Stimulated activated naive CD8-positive, alpha-beta T cell treated with anti-CD3 and anti-CD28 coated beads, Interleukin-15, Interleukin-2, amounts not matched to agents 100 ng/mL and 50 ng/mL, for 24 hours (primary cell): ENCODE results near the gene FAM240B.

Source experiments
- H3K27ac Mint-ChIP-seq: one replicate; pipeline ENCODE4 v1.8.0; 2021; ENCODE audit warnings: mild to moderate bottlenecking, mixed read lengths
- H3K27me3 Mint-ChIP-seq: one replicate; pipeline ENCODE4 v1.8.0; 2021; ENCODE audit warnings: mixed read lengths
- H3K36me3 Mint-ChIP-seq: one replicate; pipeline ENCODE4 v1.8.0; 2021; ENCODE audit warnings: low read depth, mixed read lengths
- H3K4me1 Mint-ChIP-seq: one replicate; pipeline ENCODE4 v1.8.0; 2021; ENCODE audit warnings: low read depth, mixed read lengths
- H3K4me3 Mint-ChIP-seq: one replicate; pipeline ENCODE4 v1.8.0; 2021; ENCODE audit warnings: mild to moderate bottlenecking, mixed read lengths
- H3K9me3 Mint-ChIP-seq: one replicate; pipeline ENCODE4 v1.8.0; 2021; ENCODE audit warnings: mixed read lengths

FAM240B gene

GRCh38 chr9:38718148-38718547, 1.8 kb downstream of the FAM240B start:
- Mint-ChIP-seq H3K4me1 (no peaks in the 10 kb centered on the region), H3K9me3 (no peaks in the 10 kb centered on the region), H3K27ac (no peak overlapping the region), H3K27me3 (peaks cover 10% of the 10 kb centered on the region), H3K4me3 (no peak overlapping the region), H3K36me3 (no peaks in the 10 kb centered on the region)

DNA sequence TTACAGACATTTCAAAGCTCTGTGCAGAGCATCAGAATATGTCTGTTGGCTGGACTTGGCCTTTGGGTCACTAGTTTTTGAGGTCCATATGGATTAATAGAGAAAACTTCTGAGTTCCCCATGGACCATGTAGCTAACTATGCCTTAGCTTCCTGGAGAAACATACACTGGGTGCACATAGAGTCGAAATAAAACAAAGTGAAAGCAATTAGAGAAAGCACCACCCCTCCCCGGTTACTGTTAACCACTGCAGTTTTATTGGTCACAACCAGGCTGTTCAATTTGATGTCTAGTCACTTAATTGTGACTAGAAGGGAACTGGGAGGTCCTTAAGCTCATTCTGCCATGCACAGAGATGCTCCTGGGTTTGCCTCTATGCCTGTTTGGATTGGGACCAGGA, 4.2 kb downstream of the FAM240B start:
- Mint-ChIP-seq H3K36me3 (no peaks in the 10 kb centered on the region), H3K4me1 (no peaks in the 10 kb centered on the region), H3K4me3 (no peak overlapping the region), H3K27ac (no peak overlapping the region), H3K9me3 (no peaks in the 10 kb centered on the region), H3K27me3 (peaks cover 14% of the 10 kb centered on the region)

DNA sequence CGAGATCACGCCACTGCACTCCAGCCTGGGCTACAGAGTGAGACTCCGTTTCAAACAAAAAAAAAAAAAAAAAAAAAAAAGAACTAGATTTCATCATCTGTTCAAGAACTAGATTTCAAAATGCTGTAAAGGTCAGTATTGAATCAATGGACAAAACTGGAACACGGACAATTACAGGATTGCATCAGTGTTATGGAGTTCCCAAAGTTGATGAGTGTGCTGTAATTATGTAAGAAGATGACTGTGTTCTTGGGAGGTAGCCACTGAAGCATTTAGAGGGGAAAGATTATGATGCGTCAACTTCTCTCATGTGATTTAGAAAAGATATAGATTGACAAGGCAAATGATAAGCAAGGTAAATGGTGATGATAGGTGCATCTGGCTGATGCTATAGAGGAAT, 6.5 kb downstream of the FAM240B start:
- peaks cover 8% of the 10 kb centered on the region for H3K27me3 Mint-ChIP-seq
- no peaks in the 10 kb centered on the region for H3K4me1 Mint-ChIP-seq
- H3K9me3 Mint-ChIP-seq = no peaks in the 10 kb centered on the region
- no peak overlapping the region for H3K27ac Mint-ChIP-seq
- no peak overlapping the region for H3K4me3 Mint-ChIP-seq
- no peaks in the 10 kb centered on the region for H3K36me3 Mint-ChIP-seq

DNA sequence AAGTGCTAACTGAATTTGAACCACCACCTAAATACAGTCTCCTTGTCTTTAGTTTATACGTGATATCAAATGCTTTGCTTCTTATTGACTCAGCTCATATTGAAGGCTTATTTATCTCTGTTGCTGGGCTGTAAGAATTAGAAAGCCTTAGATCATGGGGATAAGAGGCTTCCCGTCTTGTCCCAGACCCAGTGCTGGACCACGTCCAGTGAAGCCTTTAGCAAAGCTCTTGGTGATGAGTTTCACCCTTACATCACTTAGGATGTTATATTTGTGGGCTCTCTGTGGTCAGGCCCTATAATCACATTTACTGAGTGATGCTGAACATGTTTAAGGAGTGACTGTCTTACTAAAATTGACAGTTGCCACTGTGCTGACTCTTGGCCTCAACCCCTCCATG, 11.2 kb downstream of the FAM240B start:
- H3K36me3 Mint-ChIP-seq = no peaks in the 10 kb centered on the region
- no peaks in the 10 kb centered on the region for H3K9me3 Mint-ChIP-seq
- H3K4me1 Mint-ChIP-seq = no peaks in the 10 kb centered on the region
- H3K27me3 Mint-ChIP-seq = peaks cover 7% of the 10 kb centered on the region
- no peak overlapping the region for H3K27ac Mint-ChIP-seq
- H3K4me3 Mint-ChIP-seq = no peak overlapping the region

GRCh38 chr9:38707885-38708637, 11.9 kb downstream of the FAM240B start:
- peaks cover 13% of the 10 kb centered on the region for H3K27me3 Mint-ChIP-seq
- H3K4me1 Mint-ChIP-seq = no peaks in the 10 kb centered on the region
- no peaks in the 10 kb centered on the region for H3K36me3 Mint-ChIP-seq
- H3K4me3 Mint-ChIP-seq = no peak overlapping the region
- no peaks in the 10 kb centered on the region for H3K9me3 Mint-ChIP-seq
- no peak overlapping the region for H3K27ac Mint-ChIP-seq

- H3K27ac Mint-ChIP-seq = no peak overlapping the region
- no peaks in the 10 kb centered on the region for H3K4me1 Mint-ChIP-seq
- H3K4me3 Mint-ChIP-seq = no peak overlapping the region
- no peaks in the 10 kb centered on the region for H3K36me3 Mint-ChIP-seq
- H3K27me3 Mint-ChIP-seq = peaks cover 9% of the 10 kb centered on the region
- H3K9me3 Mint-ChIP-seq = no peaks in the 10 kb centered on the region
Measured at GRCh38 chr9:38706493-38706892, 13.4 kb downstream of the FAM240B start.

DNA sequence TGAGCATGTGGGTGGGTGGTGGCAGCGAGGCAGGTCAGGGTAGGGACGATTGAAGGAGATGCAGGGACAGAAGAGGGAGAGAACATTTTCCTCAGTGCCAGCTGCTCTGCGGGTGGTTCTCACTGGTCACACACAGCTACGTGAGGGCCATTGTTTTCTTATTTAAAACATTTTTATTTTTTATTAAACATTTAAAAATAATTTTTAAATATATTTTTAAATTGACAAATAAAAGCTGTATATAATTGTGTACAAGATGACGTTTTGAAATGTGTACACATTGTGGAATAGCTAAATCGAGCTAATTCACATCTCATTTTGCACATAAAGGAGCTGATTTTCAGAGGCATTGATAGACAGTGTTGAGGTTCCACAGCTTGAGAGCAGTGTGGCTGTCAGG, 14.0 kb downstream of the FAM240B start:
- Mint-ChIP-seq H3K27me3 (peaks cover 9% of the 10 kb centered on the region), H3K9me3 (no peaks in the 10 kb centered on the region), H3K36me3 (no peaks in the 10 kb centered on the region), H3K4me3 (no peak overlapping the region), H3K4me1 (no peaks in the 10 kb centered on the region), H3K27ac (no peak overlapping the region)

- Mint-ChIP-seq H3K4me1 (no peaks in the 10 kb centered on the region), H3K36me3 (no peaks in the 10 kb centered on the region), H3K27me3 (peaks cover 9% of the 10 kb centered on the region), H3K9me3 (no peaks in the 10 kb centered on the region), H3K4me3 (no peak overlapping the region), H3K27ac (no peak overlapping the region)
Measured at GRCh38 chr9:38700695-38701094, 19.2 kb downstream of the FAM240B start.

DNA sequence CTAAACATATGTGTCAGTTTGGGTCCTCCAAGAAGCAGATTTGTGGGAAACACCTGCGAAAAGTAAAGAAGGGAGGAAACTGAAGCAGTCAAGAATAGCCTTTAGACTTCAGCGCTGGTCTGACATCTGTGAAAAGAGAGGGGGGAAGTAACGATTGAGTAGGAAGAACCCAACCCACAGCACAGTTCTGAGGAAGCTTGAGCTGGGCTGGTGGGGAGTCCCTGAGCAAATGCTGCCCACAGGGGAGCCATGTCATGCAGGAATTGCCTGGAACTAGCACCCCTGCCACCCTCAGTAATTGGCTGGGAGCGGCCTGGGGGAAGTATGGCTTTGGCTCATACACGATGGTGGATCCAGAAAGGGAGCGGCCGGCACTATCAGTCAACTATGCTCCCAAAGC, 20.6 kb downstream of the FAM240B start:
- H3K36me3 Mint-ChIP-seq = no peaks in the 10 kb centered on the region
- H3K27ac Mint-ChIP-seq = no peak overlapping the region
- no peaks in the 10 kb centered on the region for H3K9me3 Mint-ChIP-seq
- no peak overlapping the region for H3K4me3 Mint-ChIP-seq
- no peaks in the 10 kb centered on the region for H3K4me1 Mint-ChIP-seq
- H3K27me3 Mint-ChIP-seq = peaks cover 6% of the 10 kb centered on the region

DNA sequence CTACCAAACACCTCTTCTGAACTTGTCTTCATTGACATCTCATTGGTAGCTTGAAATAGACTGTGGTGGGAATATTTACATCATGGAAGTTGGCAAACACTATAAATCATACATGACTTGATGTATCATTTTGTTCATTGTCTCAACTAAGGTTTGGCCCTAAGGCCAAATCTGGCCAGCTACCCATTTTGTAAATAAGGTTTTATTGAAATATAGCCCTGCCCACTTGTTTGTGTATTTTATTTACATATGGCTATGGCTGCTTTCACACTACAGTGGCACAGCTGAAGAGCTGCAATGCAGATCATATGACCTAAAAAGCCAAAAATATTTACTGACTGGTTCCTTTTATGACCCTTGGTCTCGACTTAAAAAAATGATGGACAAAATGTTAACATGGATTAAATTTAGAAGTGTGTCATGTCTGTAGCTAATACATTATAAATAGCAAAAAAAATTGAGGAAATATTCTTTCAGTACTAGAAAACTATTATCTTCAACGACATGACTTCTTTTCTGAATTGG, 22.1 kb downstream of the FAM240B start:
- Mint-ChIP-seq H3K9me3 (no peaks in the 10 kb centered on the region), H3K27me3 (no peaks in the 10 kb centered on the region), H3K36me3 (no peaks in the 10 kb centered on the region), H3K4me3 (no peak overlapping the region), H3K4me1 (no peaks in the 10 kb centered on the region), H3K27ac (no peak overlapping the region)

- Mint-ChIP-seq H3K4me3 (no peak overlapping the region), H3K27ac (no peak overlapping the region), H3K4me1 (no peaks in the 10 kb centered on the region), H3K27me3 (no peaks in the 10 kb centered on the region), H3K36me3 (no peaks in the 10 kb centered on the region), H3K9me3 (no peaks in the 10 kb centered on the region)
Measured at GRCh38 chr9:38696999-38697398, 22.9 kb downstream of the FAM240B start.

- Mint-ChIP-seq H3K27ac (no peak overlapping the region), H3K36me3 (no peaks in the 10 kb centered on the region), H3K27me3 (no peaks in the 10 kb centered on the region), H3K4me3 (no peak overlapping the region), H3K4me1 (no peaks in the 10 kb centered on the region), H3K9me3 (no peaks in the 10 kb centered on the region)
Measured at GRCh38 chr9:38694676-38695075, 25.3 kb downstream of the FAM240B start.

DNA sequence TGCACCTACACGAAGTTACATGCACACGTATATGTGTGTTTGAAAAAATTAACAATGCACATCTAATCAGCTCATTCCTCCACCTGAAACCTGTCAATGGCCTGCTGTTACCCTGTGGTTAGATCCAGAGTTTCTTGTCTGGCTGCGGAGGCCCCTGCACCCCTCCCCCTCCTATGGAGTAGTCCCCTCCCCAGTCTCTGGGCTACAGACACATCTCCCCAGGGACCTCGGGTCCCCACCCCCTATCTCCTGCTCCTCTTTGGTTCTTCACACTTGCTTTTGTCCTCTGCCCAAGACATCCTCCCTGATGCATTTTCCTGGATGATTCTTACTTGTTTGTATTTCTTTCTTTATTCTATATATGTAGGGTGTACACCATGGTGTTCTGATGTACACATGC, 27.2 kb downstream of the FAM240B start:
- H3K4me1 Mint-ChIP-seq = no peaks in the 10 kb centered on the region

DNA sequence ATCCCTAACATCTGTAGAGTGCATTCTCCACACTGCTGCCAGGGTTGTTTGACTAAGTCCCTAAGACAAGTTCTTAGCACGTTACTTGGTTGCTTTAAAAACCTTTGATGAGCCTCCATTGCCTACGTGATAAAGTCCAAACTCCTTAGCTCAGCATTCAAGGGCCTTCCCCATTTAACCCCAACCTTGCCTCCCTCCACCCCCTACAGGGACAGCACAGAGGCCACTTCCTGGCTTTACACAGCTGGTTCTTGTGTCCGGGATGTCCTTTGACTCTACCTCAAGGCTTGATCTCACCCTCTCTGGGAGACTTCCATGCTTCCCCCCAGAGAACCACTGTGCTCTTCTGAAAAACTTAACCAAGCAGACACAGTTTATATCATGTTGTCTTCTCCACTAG, 29.4 kb downstream of the FAM240B start:
- H3K9me3 Mint-ChIP-seq = no peaks in the 10 kb centered on the region
- no peak overlapping the region for H3K4me3 Mint-ChIP-seq
- H3K36me3 Mint-ChIP-seq = no peaks in the 10 kb centered on the region
- no peak overlapping the region for H3K27ac Mint-ChIP-seq
- H3K4me1 Mint-ChIP-seq = no peaks in the 10 kb centered on the region
- no peaks in the 10 kb centered on the region for H3K27me3 Mint-ChIP-seq

More for the DNA sequence above, 27.2 kb downstream of the FAM240B start:
- Mint-ChIP-seq H3K27ac (no peak overlapping the region), H3K4me3 (no peak overlapping the region), H3K36me3 (no peaks in the 10 kb centered on the region), H3K9me3 (no peaks in the 10 kb centered on the region), H3K27me3 (no peaks in the 10 kb centered on the region)

- Mint-ChIP-seq H3K4me3 (no peak overlapping the region), H3K27me3 (no peaks in the 10 kb centered on the region), H3K27ac (no peak overlapping the region), H3K4me1 (no peaks in the 10 kb centered on the region), H3K36me3 (no peaks in the 10 kb centered on the region), H3K9me3 (no peaks in the 10 kb centered on the region)
Measured at GRCh38 chr9:38689678-38690077, 30.3 kb downstream of the FAM240B start.

- no peaks in the 10 kb centered on the region for H3K9me3 Mint-ChIP-seq
- H3K36me3 Mint-ChIP-seq = no peaks in the 10 kb centered on the region
- no peak overlapping the region for H3K4me3 Mint-ChIP-seq
- H3K27me3 Mint-ChIP-seq = no peaks in the 10 kb centered on the region
- H3K4me1 Mint-ChIP-seq = no peaks in the 10 kb centered on the region
- no peak overlapping the region for H3K27ac Mint-ChIP-seq
Measured at GRCh38 chr9:38687992-38688391, 31.9 kb downstream of the FAM240B start.
